Ishikawa (cell line): ENCODE measurements around the gene FGF18.

Experiments used
- CEBPB ChIP-seq: IDR thresholded peaks from 2 replicates; pipeline ENCODE4 v1.6.1; 2012
- CREB1 ChIP-seq: IDR thresholded peaks from 2 replicates; pipeline ENCODE4 v1.6.1; 2012; ENCODE audit warnings: low read depth
- EGR1 ChIP-seq: IDR thresholded peaks from 2 replicates; pipeline ENCODE4 v1.6.1; 2012
- EP300 ChIP-seq: IDR thresholded peaks from 2 replicates; pipeline ENCODE4 v1.6.1; 2012; ENCODE audit warnings: borderline replicate concordance
- FOXM1 ChIP-seq: IDR thresholded peaks from 2 replicates; pipeline ENCODE4 v1.6.1; 2012; ENCODE audit warnings: low read depth, borderline replicate concordance
- NFIC ChIP-seq: IDR thresholded peaks from 2 replicates; pipeline ENCODE4 v1.6.1; 2012
- RAD21 ChIP-seq: IDR thresholded peaks from 2 replicates; pipeline ENCODE4 v1.6.1; 2012; ENCODE audit warnings: low read depth
- TAF1 ChIP-seq: IDR thresholded peaks from 2 replicates; pipeline ENCODE4 v1.6.1; 2012; ENCODE audit warnings: low read depth, mild to moderate bottlenecking
- TCF12 ChIP-seq: IDR thresholded peaks from 2 replicates; pipeline ENCODE4 v1.6.1; 2012; ENCODE audit warnings: low read depth
- TEAD4 ChIP-seq: IDR thresholded peaks from 2 replicates; pipeline ENCODE4 v1.6.1; 2012
- YY1 ChIP-seq: IDR thresholded peaks from 2 replicates; pipeline ENCODE4 v1.6.1; 2012; ENCODE audit warnings: low read depth
- ZBTB7A ChIP-seq: IDR thresholded peaks from 2 replicates; pipeline ENCODE4 v1.6.1; 2012; ENCODE audit warnings: low read depth
- TF ChIP-seq, protein P1 (sequence below): IDR thresholded peaks from 2 replicates; pipeline ENCODE4 v1.6.1; 2012; ENCODE audit warnings: low read depth, mild to moderate bottlenecking
- TF ChIP-seq, protein P2 (sequence below): IDR thresholded peaks from 2 replicates; pipeline ENCODE4 v1.6.1; 2012
- TF ChIP-seq, protein P3 (sequence below): IDR thresholded peaks from 2 replicates; pipeline ENCODE4 v1.6.1; 2012

Gene FGF18

DNA sequence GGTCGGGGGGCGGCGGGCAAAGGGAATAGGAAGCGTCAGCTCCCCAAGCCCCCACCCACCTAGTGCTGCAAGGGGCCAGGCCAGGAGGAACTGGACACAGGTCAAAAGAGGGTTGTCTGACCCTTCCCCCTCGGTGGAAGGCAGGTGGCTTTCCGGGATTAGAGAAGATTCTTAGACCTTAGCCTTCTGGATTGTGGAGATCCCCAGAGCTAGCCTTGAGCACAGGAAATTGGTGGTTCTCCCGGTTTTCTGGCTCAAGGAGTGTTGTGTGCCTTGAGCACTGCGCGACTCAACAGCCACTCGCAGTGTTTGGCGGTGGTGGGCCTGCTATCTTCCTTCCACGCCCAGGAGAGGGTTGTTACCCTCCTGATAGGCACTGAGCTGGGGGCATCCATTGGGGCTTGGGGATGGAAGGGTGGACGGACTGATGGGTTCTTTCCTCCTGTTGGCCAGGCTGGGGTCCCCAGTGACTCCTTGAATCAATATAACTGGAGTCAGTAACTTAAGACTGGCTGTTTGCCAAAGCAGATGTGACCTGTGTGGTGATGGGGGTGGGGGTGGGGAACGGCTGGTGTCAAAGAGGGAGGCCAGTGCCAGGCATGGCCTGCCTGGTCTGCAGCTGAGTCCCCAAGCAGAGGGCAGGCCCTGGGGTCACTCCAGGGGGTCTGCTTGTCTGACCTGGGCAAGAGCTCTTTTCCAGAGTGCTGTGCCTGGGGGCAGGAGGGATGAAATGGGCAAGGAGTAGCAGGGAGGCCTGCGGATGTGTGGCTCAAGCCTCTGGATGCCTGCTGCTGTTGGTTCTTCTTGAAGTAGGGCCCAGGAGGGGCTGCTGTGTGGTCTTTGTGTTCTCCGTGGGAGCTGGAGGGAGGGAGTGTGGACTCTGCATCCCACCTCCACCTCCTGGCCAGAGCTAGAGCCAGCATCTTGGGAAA, 2.1 kb downstream of the FGF18 start:
- TF ChIP-seq TAF1 (no peak), TCF12 (peak; percentile 55; the same call in 1 of the 2 replicates), ZBTB7A (no peak), CREB1 (no peak), NFIC (peak; percentile 73), CEBPB (no peak), EP300 (no peak; the same call in 1 of the 2 replicates), FOXM1 (no peak), YY1 (0 out of 2 replicates have a peak, but pooled peaks have one; percentile 3), TEAD4 (no peak)
- TF ChIP-seq, protein P1, sequence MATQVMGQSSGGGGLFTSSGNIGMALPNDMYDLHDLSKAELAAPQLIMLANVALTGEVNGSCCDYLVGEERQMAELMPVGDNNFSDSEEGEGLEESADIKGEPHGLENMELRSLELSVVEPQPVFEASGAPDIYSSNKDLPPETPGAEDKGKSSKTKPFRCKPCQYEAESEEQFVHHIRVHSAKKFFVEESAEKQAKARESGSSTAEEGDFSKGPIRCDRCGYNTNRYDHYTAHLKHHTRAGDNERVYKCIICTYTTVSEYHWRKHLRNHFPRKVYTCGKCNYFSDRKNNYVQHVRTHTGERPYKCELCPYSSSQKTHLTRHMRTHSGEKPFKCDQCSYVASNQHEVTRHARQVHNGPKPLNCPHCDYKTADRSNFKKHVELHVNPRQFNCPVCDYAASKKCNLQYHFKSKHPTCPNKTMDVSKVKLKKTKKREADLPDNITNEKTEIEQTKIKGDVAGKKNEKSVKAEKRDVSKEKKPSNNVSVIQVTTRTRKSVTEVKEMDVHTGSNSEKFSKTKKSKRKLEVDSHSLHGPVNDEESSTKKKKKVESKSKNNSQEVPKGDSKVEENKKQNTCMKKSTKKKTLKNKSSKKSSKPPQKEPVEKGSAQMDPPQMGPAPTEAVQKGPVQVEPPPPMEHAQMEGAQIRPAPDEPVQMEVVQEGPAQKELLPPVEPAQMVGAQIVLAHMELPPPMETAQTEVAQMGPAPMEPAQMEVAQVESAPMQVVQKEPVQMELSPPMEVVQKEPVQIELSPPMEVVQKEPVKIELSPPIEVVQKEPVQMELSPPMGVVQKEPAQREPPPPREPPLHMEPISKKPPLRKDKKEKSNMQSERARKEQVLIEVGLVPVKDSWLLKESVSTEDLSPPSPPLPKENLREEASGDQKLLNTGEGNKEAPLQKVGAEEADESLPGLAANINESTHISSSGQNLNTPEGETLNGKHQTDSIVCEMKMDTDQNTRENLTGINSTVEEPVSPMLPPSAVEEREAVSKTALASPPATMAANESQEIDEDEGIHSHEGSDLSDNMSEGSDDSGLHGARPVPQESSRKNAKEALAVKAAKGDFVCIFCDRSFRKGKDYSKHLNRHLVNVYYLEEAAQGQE = no peak

GRCh38 chr5:171422495-171422894, 3.0 kb downstream of the FGF18 start:
- TF ChIP-seq YY1 (no peak), TEAD4 (peak; percentile 31; the same call in 1 of the 2 replicates), NFIC (peak; percentile 58; the same call in 1 of the 2 replicates), TAF1 (no peak), TCF12 (no peak)
- TF ChIP-seq, protein P2, sequence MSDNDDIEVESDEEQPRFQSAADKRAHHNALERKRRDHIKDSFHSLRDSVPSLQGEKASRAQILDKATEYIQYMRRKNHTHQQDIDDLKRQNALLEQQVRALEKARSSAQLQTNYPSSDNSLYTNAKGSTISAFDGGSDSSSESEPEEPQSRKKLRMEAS = no peak

GRCh38 chr5:171422902-171423663, 3.6 kb downstream of the FGF18 start:
- TF ChIP-seq NFIC (peak; percentile 88), CEBPB (peak; percentile 29), CREB1 (0 out of 2 replicates have a peak, but pooled peaks have one; percentile 34), ZBTB7A (peak; percentile 98), TCF12 (peak; percentile 100), FOXM1 (peak; percentile 97), EGR1 (peak; percentile 59), EP300 (peak; percentile 98), RAD21 (0 out of 2 replicates have a peak, but pooled peaks have one; percentile 22), YY1 (peak; percentile 21), TAF1 (no peak; the same call in none of the 2 replicates), TEAD4 (peak; percentile 98)
- TF ChIP-seq, protein P2 = peak; percentile 45
- TF ChIP-seq, protein P3, sequence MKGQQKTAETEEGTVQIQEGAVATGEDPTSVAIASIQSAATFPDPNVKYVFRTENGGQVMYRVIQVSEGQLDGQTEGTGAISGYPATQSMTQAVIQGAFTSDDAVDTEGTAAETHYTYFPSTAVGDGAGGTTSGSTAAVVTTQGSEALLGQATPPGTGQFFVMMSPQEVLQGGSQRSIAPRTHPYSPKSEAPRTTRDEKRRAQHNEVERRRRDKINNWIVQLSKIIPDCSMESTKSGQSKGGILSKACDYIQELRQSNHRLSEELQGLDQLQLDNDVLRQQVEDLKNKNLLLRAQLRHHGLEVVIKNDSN = no peak; the same call in 1 of the 2 replicates
- TF ChIP-seq, protein P1 = no peak

DNA sequence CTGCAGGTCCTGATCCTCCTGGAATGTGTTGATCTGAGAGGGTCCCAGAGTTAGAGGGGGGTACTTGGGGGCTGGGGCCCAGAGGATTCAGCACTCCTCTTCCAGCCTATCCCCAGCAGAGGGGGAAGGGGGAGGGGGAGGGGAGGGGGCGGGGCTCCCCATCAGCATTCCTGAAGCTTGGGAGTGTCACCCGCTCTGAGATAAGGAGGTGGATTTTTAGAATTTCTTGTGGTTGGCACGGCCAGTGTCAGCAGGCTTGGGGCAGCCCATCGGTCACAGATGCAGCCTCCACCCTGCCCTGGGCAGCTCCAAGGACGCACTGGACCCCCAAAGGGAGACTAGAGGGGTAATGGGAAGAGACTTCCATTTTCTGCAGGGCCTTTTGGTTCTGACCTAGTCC, 5.3 kb downstream of the FGF18 start:
- no peak for TF ChIP-seq NFIC
- TF ChIP-seq, protein P1 = no peak
- TF ChIP-seq TCF12 = no peak
- TF ChIP-seq TEAD4 = peak; percentile 56
